Testis (tissue), 3 donors: ENCODE data around the gene NDUFA13. TPM values are rescaled to one million over a fixed set of nuclear protein-coding genes. Genes with fewer than 3 reads are reported as not detected.

Experiments
- DNase-seq: peaks from one replicate; pipeline ENCODE4 v3.0.0-alpha.2; 2019
- H3K27ac ChIP-seq, 2 donors: fragments of 200-600 bp; sonication (generic); one replicate each; pipeline ENCODE4 v1.5.1; 2019
- H3K27me3 ChIP-seq: fragments of 200-600 bp; sonication (generic); one replicate; pipeline ENCODE4 v1.5.1; 2019
- H3K36me3 ChIP-seq: fragments of 200-600 bp; sonication (generic); one replicate; pipeline ENCODE4 v1.5.1; 2017; ENCODE audit warnings: low read depth; ENCODE audit errors: missing control alignments
- H3K4me1 ChIP-seq: fragments of 200-600 bp; sonication (generic); one replicate; pipeline ENCODE4 v1.5.1; 2019
- H3K4me3 ChIP-seq, 2 donors: fragments of 200-600 bp; sonication (generic); one replicate each; pipeline ENCODE4 v1.5.1; 2017 to 2019
- H3K9me3 ChIP-seq: fragments of 200-600 bp; sonication (generic); one replicate; pipeline ENCODE4 v1.5.1; 2017
- CTCF ChIP-seq, 3 experiments: fragments of 450-650 bp in 2 of 3; fragments of 200-600 bp in 1 of 3; sonication (generic) in 1 of 3; IDR thresholded peaks; one replicate each; pipeline ENCODE4 v1.5.1; 2016 to 2019; ENCODE audit warnings: antibody characterized with exemption in 3 of 3, mild to moderate bottlenecking in 2 of 3, moderate library complexity in 1 of 3
- POLR2A ChIP-seq: fragments of 450-650 bp; IDR thresholded peaks from one replicate; pipeline ENCODE4 v1.6.1; 2017; ENCODE audit warnings: antibody characterized with exemption, mild to moderate bottlenecking, moderate library complexity
- WGBS, 2 donors: methylation state at CpG; one replicate each; pipeline ENCODE4 v1.1.5; 2018; 5-methylcytosine and 5-hydroxymethylcytosine counted together
- intact Hi-C: fragments of 100-400 bp; cut with DNase I; formaldehyde crosslinking; loops from one replicate; pipeline ENCODE4 v1.15.1; 2023; ENCODE audit warnings: low total_unique reads
- polyA plus RNA-seq: library from polyadenylated mRNA; stranded (reverse); fragments of 350-450 nt; fragmentation: Illumina TruSeq; extraction: RNeasy Lipid Tissue Mini Kit (QIAGEN cat#74804); gene quantifications from one replicate; pipeline ENCODE4 v1.2.3, GENCODE V29; 2014; ENCODE audit warnings: low read depth, low replicate concordance; ENCODE audit not compliant: insufficient read depth
- total RNA-seq, 2 donors: library from RNA; depleted of rRNA; stranded (reverse); fragments of >200 nt; gene quantifications; one replicate each; pipeline ENCODE4 v1.2.3, GENCODE V29; 2016

NDUFA13 gene
- total and polyA plus RNA-seq, 3 donors from 2014 or later = 210 to 283 (median 260) TPM

GRCh38 chr19:19482809-19483596 is 33.0 kb upstream of the NDUFA13 start:
- TF ChIP-seq POLR2A = no peak
- TF ChIP-seq CTCF (IDR thresholded peaks at IDR 0.05) = no peak
- intact Hi-C loops = no loop called here

GRCh38 chr19:19485161-19485997 is 30.6 kb upstream of the NDUFA13 start:
- no peak for DNase-seq
- peaks cover 42% of the 10 kb centered on the region for H3K4me1 ChIP-seq
- H3K27ac ChIP-seq = no peak overlapping the region
- intact Hi-C loops = loop anchor here (5.0 kb wide), 1 partner anchor 118 kb away; no protein-coding TSS in a partner anchor
- TF ChIP-seq POLR2A (no peak), CTCF (IDR thresholded peaks at IDR 0.05) (no peak)
- no peaks in the 10 kb centered on the region for H3K27me3 ChIP-seq
- no peaks in the 10 kb centered on the region for H3K36me3 ChIP-seq
- 75 to 76% methylated on average over 13 to 15 of the region's 15 CpGs for WGBS, 2 donors
- H3K9me3 ChIP-seq = no peaks in the 10 kb centered on the region
- no peak overlapping the region for H3K4me3 ChIP-seq

More at GRCh38 chr19:19482809-19483596, 33.0 kb upstream of the NDUFA13 start:
- Histone ChIP-seq H3K36me3 (no peaks in the 10 kb centered on the region), H3K27me3 (no peaks in the 10 kb centered on the region), H3K9me3 (no peaks in the 10 kb centered on the region), H3K4me1 (peaks cover 19% of the 10 kb centered on the region), H3K4me3 (no peak overlapping the region), H3K27ac (no peak overlapping the region)
- DNase-seq = no peak
- WGBS, 2 donors = 49 to 64% methylated on average over 10 to 19 of the region's 19 CpGs

GRCh38 chr19:19485998-19486290 is 30.1 kb upstream of the NDUFA13 start:
- intact Hi-C loops = loop anchor here (5.0 kb wide), 1 partner anchor 119 kb away; no protein-coding TSS in a partner anchor
- no peak for TF ChIP-seq CTCF (IDR thresholded peaks at IDR 0.05)
- TF ChIP-seq POLR2A = no peak
- WGBS, 2 donors = 80 to 92% methylated on average over 2 to 5 of the region's 5 CpGs

GRCh38 chr19:19486343-19487076 is 29.5 kb upstream of the NDUFA13 start:
- no peak for TF ChIP-seq CTCF (IDR thresholded peaks at IDR 0.05)
- no peak for TF ChIP-seq POLR2A

More at GRCh38 chr19:19485998-19486290, 30.1 kb upstream of the NDUFA13 start:
- Histone ChIP-seq H3K27me3 (no peaks in the 10 kb centered on the region), H3K4me1 (peaks cover 48% of the 10 kb centered on the region), H3K4me3 (no peak overlapping the region), H3K27ac (no peak overlapping the region), H3K36me3 (no peaks in the 10 kb centered on the region), H3K9me3 (no peaks in the 10 kb centered on the region)
- no peak for DNase-seq

More at GRCh38 chr19:19486343-19487076, 29.5 kb upstream of the NDUFA13 start:
- 73 to 83% methylated on average over 4 to 15 of the region's 15 CpGs for WGBS, 2 donors
- Histone ChIP-seq H3K36me3 (no peaks in the 10 kb centered on the region), H3K4me1 (peaks cover 53% of the 10 kb centered on the region), H3K4me3 (no peak overlapping the region), H3K27me3 (no peaks in the 10 kb centered on the region), H3K9me3 (no peaks in the 10 kb centered on the region), H3K27ac (no peak overlapping the region)
- no peak for DNase-seq
- intact Hi-C loops = loop anchor here (5.0 kb wide), 1 partner anchor 119 kb away; no protein-coding TSS in a partner anchor
